ENCODE results near the gene SERINC5.

Gene SERINC5

DNA sequence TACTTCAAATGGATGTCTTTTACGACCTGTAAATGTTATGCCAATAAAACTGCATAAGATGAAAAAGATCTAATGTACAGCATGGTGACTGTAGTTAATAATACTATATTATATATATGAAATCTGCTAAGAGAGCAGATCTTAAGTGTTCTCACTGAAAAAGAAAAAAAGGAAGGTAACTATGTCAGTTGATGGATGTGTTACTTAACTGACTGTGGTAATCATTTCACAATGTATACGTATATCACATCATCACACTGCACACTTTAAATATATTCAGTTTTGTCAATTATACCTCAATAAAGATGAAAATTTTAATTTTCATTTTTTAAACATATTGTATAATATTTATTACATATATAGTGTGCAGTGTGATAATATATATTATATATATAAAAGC lies 188.8 kb downstream of the SERINC5 start:
- no peaks in the 10 kb centered on the region for H3K9me3 ChIP-seq
- TF ChIP-seq, protein P1, sequence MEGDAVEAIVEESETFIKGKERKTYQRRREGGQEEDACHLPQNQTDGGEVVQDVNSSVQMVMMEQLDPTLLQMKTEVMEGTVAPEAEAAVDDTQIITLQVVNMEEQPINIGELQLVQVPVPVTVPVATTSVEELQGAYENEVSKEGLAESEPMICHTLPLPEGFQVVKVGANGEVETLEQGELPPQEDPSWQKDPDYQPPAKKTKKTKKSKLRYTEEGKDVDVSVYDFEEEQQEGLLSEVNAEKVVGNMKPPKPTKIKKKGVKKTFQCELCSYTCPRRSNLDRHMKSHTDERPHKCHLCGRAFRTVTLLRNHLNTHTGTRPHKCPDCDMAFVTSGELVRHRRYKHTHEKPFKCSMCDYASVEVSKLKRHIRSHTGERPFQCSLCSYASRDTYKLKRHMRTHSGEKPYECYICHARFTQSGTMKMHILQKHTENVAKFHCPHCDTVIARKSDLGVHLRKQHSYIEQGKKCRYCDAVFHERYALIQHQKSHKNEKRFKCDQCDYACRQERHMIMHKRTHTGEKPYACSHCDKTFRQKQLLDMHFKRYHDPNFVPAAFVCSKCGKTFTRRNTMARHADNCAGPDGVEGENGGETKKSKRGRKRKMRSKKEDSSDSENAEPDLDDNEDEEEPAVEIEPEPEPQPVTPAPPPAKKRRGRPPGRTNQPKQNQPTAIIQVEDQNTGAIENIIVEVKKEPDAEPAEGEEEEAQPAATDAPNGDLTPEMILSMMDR (IDR thresholded peaks at IDR 0.05) = no peak
- no peak overlapping the region for H3K27ac ChIP-seq
- DNase-seq = no peak
- peaks cover 0 to 13% (median 0%) of the 10 kb centered on the region in 4 donors for H3K4me1 ChIP-seq
- H3K4me3 ChIP-seq = no peak overlapping the region
- no peaks in the 10 kb centered on the region for H3K36me3 ChIP-seq
- no peaks in the 10 kb centered on the region for H3K27me3 ChIP-seq
- intact Hi-C loops (cut with DNase I; ENCODE audit: low total_unique reads) = no loop called here

DNA sequence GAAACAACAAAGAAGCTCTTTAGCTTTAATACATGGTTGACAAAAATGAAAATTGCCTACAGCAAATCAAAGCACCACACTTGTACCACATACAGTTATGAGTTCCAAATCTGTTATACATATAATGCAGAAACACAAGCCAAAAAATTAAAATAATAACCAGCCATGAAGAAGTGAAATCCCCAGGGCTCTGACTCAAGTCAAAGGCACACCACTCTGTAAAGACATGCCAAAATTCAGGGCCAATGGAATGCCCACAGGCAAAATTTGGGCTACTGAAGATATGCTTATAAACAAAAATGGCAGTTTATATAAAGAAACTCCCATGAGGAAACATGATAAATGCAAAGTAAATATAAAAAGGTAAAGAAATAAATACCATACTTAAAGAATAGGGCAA lies 191.7 kb downstream of the SERINC5 start:
- no peak for DNase-seq
- Histone ChIP-seq H3K27ac (no peak overlapping the region), H3K36me3 (no peaks in the 10 kb centered on the region), H3K4me3 (no peak overlapping the region), H3K27me3 (no peaks in the 10 kb centered on the region), H3K4me1 (peaks cover 0 to 13% (median 0%) of the 10 kb centered on the region in 4 donors), H3K9me3 (no peaks in the 10 kb centered on the region)
- intact Hi-C loops (cut with DNase I; ENCODE audit: low total_unique reads) = no loop called here
- TF ChIP-seq, protein P1 (IDR thresholded peaks at IDR 0.05) = no peak
